HG02759 (cell line): Measurements from ENCODE around the gene FAM184B.

ENCODE experiments used
- ATAC-seq: cut with Tn5 transposase; IDR thresholded peaks from one replicate; pipeline ENCODE4 v1.9.1; 2021; ENCODE audit warnings: mild to moderate bottlenecking, moderate library complexity; ENCODE audit not compliant: unreplicated experiment

FAM184B gene

DNA sequence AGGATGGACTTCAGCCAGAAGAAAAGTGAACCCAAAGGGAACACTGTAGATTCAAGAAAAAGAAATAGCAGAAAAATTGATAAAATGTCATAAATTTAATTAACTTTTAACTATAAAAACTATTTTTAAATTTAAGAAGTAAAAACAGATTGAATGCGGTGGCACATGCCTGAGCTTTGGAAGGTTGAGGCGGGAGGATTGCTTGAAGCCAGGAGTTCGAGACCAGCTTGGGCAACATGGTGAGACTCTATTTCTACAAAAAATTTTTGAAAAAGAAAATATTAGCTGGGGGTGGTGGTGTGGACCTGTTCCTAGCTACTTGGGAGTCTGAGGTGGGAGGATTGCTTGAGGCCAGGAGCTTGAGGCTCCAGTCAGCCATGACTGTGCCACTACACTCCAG is 3.0 kb downstream of the FAM184B start:
- no peak for ATAC-seq

DNA sequence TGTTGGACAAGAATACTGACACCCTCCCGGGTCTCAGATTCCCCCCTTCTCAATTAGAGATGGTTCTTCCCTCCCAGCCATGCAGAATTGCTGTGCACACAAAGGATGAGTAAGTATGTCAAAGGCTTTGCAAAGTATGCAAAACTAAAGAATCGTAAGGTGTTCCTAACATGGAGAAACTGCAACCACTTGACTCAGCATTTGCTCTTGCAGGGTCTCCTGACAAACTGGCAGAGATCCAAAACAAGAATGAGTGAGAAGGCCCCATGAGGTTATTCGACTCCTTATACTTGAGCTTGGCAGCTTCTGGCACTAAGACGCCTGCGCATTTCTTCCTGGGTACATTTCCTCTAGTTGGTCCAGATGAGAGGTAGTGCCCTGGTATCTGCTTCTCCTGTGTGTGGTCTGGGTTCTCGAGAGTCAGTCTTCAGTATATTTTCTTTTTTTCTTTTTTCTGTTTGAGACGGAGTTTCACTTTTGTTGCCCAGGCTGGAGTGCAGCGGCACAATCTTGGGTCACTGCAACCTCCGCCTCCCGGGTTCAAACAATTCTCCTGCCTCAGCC is 8.2 kb downstream of the FAM184B start:
- no peak for ATAC-seq

DNA sequence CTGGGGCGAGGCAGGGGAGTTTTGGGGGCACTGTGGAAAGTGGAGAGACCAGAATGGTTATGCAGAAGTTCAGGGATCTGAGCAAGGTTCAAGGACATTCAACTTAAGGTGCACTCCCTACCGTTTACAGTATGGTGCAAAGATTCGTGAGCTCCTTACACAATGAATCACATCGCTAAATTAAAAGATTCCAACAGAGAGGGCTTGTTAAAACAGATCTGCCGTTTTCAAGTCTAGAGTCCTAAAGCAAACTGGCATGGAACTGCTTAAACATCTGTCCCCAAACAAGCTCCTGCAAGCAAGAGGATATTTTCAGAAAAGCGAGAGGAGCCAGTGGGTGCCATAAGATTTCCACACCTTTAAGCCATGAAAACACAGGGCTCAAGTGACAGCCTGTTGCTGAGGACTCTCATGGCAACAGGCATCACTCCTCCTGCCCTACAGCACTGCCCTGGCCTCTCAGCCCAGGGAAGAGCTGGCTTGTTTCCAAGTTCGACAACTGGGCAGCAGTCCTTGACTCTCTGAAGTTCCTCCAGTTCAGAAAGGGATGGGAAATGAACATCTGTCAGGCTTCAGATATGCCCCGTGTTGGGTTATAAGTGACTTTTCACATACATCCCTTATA is 10.0 kb downstream of the FAM184B start:
- no peak for ATAC-seq

DNA sequence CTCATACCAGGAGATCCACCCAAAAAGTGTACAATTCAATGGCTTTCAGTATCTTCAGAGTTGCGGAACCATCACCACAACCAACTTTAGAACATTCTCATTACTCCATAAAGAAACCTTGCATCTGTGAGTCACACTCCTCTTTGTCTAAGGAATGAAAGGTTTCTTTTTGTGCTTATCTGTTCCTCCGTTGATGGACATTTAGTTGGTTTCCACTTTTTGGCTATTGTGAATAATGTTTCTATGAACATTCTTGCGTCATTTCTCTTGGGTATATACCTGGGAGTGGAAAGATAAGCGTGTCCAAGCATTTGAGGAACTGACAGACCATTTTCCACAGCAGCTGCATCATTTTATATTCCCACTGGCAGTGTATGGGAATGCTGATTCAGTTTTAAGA is 10.6 kb downstream of the FAM184B start:
- no peak for ATAC-seq

DNA sequence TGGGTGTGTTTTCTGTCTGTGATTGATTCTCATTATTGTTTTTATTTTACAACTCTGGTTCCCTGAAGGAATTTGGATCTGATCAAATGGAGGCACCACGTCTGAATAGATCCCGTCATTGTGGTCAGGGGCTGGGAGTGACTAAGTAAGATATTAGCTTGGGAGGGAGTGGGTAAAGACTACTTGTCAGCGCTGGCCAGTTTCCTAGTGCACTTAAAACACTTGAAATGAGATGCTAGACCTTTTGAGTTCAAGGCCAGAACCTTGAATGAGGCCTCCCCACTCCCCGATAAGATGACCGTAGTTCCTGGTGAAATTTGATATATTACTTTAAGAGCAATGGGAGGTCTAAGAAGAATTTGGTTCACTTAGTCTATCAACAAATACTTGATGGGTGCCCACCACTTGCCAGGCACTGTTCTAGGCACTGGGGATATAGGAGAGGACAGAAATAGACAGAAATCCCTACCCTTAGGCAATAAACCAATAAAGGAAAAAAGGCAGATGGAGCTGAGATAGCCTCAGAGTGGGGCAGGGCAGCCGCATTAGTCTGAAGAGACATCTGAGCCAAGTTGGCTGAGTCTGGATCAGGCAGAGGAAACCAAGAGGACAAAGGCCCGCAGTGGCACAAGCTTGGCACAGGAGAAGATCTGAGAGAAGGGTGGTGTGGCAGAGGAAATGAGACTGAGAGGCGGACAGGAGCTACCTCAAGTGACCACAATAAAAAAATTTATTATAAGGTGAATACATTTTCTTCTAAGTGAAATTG is 11.8 kb downstream of the FAM184B start:
- ATAC-seq: no peak

DNA sequence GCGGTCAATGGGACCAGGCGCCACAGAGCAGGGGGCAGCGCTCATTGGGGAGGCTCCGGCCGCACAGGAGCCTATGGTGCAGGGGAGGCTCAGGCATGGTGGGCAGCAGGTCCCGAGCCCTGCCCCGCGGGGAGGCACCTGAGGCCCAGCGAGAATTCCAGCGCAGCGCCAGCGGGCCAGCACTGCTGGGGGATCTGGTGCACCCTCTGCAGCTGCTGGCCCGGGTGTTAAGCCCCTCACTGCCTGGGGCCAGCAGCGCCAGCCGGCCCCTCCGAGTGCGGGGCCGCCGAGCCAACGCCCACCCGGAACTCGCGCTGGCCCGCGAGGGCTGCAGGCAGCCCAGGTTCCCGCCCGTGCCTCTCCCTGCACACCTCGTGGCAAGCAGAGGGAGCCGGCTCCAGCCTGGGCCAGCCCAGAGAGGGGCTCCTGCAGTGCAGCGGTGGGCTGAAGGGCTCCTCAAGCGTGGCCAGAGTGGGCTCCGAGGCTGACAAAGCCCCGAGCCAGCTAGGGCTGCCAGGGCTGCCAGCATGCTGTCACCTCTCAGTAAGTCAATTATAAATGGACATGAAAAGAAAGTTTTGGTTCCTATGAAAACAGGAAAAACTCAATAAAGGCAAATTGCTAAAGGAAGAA is 14.5 kb downstream of the FAM184B start:
- no peak for ATAC-seq

DNA sequence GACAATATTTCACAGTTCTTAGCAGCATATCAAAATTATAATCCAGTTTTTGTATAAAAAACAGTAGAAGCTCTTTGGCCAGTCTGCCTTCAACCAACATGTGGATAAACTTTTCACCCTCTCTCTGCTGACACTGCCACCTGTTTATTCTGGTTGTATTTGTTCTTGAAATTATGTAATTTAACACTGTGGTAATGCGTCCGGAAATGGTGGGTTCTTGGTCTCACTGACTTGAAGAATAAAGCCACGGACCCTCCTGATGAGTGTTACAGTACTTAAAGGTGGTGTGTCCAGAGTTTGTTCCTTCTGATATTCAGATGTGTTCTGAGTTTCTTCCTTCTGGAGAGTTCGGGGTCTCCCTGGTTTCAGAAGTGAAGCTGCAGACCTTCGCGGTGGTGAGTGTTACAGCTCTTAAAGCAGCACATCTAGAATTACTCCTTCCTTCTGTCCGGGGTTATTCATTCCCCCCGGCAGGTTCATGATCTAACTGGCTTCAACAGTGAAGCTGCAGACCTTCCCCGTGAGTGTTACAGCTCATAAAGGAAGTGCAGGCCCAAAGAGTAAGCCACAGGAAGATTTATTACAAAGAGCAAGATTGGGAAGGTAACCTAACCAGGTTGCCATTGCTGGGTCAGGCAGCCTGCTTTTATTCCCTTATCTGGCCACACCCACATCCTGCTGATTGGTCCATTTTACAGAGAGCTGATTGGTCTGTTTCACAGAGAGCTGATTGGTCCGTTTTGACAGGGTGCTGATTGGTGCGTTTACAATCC is 15.7 kb downstream of the FAM184B start:
- no peak for ATAC-seq

DNA sequence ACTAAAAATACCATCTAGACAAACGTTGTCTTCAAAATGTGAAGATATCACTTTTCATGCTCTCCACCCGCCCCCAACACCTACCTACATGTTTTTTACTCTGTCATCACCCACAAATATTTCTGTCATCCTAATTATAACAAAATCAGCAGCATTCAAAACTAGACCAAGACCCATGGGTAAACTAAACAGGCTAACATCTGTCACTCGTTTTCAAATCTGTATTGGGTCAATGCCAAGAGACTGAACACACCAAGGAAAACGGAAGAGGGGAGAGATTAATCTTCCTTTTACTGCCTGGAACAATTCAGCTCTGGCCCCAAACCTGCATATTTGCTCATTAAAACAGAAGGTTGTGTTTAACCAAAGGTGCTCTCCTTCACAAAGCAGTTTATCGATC is 17.5 kb downstream of the FAM184B start:
- no peak for ATAC-seq

DNA sequence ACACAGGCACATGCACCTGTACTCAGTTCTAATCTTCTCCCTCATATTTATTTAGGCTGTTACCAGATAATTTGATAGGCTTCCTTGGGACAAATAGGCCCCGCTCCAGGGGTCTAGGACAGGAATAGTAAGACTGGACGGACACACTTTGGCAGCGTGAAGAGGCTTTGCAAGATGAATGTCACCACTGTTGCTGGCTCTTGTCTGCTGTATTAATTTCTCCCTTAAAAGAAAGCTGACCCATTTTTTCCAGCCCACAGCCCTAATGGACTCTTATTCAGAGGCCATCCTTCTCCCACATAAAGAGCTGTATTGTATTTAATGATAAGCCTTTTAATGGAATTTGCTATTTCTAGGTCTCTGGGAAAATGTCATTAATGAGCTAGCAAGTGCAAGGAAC is 18.0 kb downstream of the FAM184B start:
- no peak for ATAC-seq

DNA sequence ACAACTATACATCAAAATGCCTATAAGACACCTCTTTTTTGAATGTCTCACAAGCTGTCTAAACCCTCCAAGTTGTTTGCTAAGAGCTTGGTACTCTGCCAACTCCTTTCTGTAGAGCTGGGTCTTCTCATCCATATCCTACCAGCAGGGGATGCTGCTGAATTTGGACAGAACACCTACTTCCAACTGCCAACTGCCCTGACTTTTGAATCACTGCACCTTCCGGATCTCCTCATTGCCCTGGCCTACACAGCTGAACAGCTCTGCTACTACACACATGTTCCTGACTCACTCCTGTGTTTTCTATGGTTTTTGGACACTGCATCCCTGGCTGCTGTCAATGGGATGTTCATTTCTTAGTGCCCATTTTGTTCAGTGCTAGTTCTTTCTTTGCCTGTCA is 18.7 kb downstream of the FAM184B start:
- ATAC-seq: no peak

DNA sequence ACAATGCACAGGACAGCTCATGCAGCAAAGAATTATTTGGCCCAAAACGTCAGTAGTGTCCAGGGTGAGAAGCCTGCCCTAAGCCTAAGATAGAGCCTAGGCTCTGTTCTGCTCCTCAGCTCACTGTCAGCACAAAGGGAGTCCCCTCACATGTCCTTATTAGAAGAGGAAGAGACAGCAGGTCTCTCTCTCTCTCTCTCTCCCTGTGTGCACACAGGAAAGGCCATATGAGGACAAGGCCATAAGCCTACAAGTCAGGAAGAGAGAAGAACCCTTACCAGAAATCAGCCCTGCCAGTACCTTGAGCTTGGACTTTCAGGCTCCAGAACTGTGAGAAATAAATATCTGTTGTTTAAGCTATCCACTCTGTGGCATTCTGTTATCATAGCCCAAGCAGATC is 20.4 kb downstream of the FAM184B start:
- ATAC-seq: no peak

DNA sequence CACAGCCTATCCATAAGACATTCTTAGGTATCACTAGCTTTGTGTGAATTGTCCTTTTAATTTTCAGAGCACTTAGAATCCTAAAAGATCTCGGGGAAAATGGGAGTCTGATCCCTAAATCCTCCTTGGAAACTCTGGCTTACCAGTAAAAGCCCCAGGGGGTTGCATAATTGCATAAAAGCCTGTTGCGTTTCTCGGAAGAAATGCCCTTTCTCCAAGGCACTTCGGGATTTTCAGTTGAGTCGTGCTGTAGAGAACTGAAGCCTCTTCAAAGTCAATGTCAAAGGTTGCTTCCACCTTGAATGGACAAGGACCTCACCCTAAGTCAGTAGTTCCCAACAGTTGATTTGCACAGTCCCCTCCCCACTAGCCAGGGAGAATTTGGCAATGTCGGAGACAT is 20.8 kb downstream of the FAM184B start:
- ATAC-seq: no peak

DNA sequence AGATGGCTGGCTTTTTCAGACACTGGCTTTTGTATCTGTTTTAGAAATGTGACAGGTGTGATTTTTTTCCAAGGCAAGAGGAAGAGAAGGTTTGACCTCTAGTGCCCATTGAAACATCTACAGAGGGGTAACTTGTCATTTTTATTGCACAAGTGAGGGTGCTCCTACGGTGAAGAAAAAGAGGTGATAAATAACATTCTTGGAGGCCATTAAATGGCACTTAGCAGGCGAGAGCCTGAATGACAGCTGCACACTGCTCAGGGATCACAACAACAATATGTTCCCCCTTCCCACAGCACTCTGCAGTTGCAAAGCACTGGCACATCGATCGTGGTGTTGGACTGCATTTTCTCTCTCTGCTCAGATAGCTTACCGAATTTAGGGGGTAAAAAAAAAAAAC is 22.9 kb downstream of the FAM184B start:
- ATAC-seq: no peak

DNA sequence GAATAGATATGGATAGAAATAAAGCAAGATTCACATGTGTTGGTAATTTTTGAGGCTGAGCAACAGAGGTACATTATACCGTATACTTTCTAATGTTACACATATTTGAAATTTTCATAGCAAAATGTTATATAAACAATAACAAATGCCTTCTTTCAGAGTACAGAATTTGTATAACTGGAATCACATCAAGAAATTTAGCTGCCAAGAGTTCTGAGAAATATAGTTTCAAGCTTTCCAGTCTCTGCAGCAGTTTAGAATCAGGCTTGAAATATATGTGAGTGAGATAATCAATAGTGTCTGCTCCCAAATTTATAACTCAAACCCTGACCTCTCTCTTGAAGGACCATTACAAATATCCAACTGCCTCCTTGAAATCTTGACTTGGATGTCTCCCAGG is 23.8 kb downstream of the FAM184B start:
- no peak for ATAC-seq

DNA sequence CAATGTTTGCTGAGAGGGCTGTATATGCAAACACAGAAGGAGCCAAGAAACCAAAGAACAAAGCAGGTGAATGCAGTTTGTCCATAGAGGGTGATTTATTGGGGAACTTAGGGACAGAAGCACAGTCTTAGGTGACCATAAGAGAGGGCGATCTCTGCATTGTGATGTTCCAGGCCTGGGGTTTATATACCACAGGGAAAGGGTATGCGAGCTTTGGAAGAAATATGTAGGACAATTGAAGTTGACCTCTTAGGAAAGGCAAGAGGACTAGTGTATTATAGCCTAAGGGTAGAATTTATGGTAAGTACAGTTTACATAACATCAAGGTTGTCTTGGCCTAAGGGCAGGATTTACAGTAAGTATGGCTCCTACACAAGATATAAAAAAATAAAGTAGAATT is 27.8 kb downstream of the FAM184B start:
- no peak for ATAC-seq

DNA sequence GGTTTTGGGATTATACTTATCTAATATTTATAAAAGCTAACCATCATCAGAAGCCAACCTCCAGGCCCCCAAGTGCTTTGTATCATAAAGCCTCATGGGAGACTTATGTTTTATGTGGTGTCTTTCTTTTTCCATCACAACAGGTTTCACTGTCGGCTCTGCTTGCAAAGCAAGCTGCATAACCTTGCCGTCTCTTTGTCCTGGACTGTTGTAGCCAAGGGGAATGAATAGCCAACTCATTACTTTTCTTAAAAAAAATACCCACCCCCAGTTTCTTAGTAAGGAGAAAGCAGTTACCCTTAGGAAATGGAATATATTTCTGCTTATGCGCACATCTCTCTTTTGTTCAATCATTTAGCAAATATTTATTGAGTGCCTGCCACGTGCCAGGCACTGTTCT is 40.7 kb downstream of the FAM184B start:
- no peak for ATAC-seq

DNA sequence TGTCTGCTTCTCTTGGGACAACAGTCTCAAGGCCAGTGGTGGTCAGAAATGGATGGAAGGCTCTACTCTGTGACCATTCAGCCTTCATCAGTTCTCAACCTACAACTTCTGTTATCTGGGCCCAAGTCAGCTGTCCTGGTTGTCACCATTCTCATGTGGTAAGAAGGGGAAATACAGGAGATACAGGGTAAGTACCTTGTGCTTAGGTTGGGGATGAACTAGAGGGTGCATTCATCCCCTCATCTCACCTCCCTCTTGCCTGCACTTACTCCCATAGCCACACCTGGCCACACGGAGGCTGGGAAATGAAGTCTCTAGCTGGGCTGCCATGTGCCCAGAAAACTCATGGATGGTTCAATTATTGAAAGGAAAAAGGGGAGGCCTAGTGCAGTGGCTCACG is 44.9 kb downstream of the FAM184B start:
- ATAC-seq: no peak

DNA sequence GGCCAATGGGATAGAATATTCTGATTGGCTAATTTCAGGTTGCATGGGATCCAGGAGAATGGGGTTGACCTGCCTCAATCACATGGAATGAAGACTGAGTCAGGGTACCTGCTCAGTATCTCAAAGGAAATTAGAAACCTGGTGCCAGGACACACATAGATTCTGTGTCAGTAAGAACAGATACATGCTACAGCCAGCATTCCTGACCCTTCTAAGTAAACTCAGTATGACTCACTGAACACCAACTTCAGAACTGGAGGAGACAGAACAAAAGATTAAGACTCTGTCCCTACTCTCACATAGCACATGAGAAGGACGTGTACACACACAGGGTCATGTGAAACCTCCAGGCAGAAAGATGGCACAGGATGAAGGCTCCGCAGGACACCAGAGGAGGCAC is 54.5 kb downstream of the FAM184B start:
- ATAC-seq: no peak

DNA sequence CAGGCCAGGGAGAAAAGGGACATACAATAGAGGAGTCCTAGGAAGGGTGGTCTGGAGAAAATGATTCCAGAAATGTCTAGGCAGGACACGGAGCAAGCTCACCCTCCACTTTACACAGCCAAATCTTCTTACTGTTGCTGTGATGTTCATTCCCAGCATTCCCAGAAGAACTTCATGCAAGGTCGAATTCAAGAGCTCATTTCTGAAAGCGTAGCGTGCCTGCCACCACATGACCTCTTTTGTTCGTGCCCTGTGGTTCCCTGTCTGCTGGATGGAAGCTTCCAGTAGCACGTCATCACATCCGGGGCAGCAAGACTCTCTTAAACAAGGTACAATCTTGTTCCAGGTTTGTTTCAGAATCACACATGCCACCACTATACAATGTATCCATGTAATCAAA is 57.8 kb downstream of the FAM184B start:
- ATAC-seq: no peak

DNA sequence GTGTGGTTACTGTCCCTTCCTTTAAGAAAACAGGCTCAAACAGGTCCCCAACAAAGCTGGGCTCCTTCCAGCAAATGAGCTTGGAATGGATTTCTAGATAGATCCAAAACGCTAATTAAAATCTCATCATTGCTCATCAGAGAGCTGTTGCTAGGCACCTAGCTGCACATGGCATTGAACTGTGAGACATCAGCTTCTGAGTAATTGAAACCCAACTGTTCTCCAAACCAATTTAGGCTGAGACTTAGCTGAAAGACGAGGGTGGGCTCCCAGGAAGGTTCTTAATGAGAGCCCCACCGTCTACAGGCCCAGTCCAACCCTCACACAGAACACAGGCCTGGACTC is 59.1 kb downstream of the FAM184B start:
- ATAC-seq: no peak
